GM19238 (cell line): Measurements from ENCODE around the gene NEURL1B.
"Not testable (repeated sequence)": the region's sequence is repeated elsewhere in the genome, so short reads cannot be mapped to it uniquely, and the experiment has no call there.

Source experiments
- DNase-seq: peaks from one replicate; pipeline ENCODE4 v3.0.0; 2011; ENCODE audit warnings: low spot score; ENCODE audit not compliant: insufficient read length

Gene NEURL1B

DNA sequence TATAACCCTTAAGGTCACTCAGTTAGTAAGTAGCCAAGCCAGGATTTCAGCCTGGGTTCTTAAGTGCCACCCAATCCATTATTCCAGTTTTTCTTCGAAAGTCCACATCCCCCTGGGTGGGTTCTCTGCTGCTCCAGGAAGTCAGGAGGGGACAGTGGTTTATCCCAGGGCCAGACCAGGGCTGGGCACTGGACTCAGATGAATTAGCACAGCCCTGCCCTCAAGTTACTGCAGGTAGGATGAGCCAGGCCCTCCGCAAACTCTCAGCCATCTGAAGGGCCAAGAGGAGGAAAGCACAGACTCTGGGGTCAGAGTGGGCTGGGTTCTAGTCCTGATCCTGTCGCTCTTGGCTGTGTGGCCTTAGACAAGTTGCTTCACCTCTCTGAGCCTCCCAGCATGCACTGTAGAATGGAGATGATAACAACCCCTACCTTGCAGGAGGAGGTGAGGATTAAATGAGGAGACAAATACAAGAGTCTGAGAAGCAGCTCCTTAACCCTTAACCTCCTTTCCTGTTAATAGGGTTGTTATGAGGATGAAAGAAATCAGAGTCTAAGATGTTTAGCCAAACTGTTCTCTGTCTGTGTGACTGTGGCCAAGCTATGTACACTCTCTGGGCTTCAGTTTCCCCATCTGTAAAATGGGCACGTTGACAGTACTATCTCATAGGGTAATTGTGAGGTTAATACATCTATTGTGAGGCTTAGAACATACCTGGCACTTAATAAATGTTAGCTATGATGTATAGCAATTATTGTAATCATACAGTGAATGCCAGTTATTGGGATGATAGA lies 6.8 kb upstream of the NEURL1B start:
- DNase-seq, result no peak

DNA sequence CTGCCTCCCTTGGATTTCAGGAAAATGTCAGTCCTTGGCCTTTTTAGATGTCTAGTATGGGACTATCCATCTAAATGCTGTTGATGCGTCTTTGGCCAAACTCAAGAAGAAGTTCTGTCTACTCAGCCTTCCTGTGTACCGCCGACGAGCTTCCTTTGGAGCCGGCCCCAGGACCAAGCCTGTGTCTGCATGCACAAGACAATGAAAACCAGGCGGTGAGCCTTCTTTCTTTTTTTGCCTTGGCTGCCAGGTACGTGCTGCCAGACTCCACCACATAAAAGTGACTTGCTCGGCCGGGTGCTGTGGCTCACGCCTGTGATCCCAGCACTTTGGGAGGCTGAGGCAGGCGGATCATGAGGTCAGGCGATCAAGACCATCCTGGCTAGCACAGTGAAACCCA lies 6.0 kb upstream of the NEURL1B start:
- no peak for DNase-seq

- DNase-seq, result no peak
Observed at GRCh38 chr5:172636279-172637050, 4.6 kb upstream of the NEURL1B start.

DNA sequence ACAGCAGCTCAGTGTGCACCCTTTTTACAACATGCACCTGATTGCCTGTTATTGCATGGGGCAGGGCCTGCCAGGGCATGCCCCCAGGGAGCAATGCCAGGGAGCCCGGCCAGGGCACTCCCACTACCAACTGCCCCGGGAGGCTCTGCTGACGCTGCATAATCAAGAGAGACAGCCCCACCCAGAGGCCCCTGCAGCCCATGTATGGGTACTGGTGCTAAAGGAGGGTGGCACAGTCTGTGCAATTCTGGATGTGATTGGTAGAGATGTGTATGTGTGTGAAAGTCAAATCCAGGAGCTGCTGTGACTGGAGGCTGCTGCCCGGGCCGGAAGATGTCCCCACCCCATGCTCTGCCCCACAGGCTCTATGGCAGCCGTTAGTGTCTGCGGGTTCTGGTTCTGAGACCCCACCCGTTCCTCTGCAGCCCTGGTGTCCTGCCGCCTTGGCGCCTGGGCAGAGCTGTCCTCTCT lies 3.9 kb upstream of the NEURL1B start:
- DNase-seq, result no peak

DNA sequence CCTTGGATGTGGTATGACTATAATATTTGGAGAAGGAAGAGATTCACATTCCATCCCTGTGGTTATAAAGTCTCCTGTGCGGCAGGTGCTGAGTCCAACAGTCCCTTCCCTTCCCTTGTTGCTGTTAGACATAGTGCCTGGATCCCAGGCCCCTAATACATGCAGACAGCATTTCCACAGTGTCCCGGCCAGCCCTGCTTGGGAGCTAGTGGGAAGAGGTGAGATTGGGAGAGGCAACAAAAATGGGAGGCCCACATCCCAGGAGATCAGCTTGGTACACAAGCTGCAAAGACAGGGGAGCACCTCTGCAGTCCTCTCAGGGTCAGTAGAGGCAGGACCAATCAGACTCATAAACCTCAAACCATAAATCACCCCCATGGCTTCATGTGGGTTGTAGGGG lies 3.3 kb upstream of the NEURL1B start:
- no peak for DNase-seq

DNA sequence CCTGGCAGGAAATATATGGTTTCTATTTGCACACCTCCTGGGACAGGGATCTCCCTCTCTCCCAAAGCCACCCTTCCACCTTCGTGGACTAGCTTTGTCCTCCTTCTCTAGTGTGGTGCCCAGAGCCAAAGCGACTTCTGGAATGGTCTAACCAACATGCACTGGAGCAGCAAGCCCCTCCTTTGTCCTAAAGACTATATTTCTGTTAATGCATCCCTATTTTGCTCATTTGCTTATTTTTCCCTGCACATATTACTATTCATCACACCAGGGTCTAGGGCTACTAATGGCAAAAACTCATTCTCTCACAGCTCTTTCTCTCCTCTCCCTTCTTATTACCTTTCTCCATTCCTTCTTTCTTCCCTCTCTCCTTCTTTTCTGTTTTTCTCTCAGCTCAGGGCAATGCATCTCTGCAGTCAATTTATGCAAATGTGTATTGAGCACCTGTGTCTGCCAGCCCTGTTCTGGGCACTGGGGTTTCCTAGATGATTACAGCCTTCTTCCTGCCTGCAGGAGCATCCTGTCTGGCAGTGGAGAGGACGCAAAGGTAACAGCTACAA lies 2.8 kb upstream of the NEURL1B start:
- DNase-seq, result no peak

DNA sequence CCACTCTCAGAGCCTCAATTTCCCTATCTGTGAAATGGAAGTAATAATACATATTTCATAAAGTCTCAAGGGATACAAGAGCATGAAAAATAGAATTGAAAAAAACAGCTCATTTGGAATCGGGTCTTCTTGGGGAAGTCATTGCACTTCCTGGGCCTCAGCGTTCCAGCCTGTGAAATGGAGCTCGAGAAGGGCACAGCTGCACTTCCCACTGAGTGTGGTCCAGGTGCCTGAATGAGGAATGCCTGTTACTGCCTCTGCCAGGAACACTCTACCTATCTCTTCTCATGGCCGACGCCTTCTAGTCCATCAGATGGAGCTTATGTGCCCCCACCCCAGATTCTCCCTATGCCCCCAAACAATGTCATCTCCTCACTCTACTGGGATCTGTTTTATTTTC lies 924 bp upstream of the NEURL1B start:
- DNase-seq, result no peak

- no peak for DNase-seq
Observed at GRCh38 chr5:172641359-172642050, 442 bp downstream of the NEURL1B start.

DNA sequence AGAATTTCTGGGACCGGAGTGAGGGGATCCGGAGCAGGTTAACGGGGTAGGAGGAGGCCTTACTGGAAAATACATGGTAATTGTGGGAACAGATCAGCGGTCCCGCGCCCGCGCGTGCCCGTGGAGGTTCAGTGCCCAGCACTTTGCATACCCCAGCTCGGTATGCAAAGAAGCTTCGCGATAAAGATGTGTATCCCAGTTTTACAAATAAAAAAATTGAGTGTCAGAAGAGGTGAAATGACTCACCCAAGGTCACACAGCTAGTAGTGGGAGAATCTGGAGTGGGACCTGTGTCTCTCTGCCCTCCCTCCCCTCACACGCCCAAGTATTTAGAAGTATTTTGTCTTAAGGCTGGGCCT lies 967 bp downstream of the NEURL1B start:
- DNase-seq, result no peak

DNA sequence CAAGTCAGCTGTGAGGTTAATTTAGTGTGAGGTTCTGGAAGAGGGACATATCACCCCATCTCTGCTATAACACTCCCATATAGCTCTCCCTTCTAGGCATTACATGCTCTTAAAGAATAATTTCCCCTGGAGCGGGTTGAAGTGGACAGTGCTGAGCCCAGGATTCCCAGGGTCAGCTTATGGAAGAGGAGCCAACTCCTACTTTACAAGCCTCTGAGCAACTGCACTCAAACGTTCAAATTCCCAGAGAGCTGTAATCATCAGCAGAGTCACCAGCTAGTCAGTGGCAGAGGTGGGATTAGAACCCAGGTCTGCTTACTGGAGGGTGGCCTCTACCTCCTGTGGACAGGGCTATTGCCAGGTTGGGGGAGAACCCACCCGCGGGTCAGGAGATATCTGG lies 1.4 kb downstream of the NEURL1B start:
- no peak for DNase-seq

DNA sequence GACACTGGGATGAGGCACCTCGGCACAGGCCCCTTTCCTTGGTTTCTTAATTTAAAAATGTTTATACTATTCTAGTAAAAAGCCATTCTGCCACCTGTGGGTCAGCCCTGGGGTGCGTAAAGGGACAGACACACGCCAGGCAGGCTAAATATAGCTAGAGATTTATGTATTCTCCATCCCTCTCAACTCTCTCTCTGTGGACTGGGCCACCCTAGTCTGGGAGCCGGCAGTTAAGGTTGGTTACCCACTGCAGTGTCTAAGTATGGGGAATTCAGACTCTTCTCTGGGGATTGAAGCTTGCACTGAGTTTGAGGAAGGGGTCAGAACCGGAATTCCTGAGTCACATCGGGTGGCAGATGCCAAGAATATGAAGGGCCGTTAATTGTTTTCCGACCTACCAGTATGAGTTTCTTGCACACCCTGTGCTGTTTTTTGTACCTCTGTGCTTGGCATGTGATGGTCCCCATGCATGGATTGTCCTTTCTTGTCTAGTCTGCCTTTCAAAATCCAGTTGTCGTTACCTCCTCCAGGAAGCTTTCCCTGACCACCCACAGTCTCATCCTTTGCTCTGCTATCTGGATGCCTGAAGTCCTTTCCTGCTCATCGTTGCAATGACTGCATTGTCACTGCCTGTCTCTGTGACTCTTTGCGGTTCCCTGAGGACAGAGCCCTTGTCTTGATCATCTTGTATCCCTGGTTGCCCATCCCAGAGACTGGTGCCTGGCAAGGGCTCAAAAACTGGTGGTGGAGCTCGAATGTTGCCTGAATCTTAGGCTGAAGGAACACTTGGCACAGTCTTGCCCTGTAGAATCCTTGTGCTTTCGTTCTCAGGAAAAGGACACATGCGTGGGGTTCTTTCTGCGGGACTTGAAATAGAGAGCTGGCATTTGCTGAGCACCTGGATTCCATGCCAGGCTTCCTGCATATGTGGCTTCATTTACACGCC lies 2.1 kb downstream of the NEURL1B start:
- DNase-seq, result no peak

DNA sequence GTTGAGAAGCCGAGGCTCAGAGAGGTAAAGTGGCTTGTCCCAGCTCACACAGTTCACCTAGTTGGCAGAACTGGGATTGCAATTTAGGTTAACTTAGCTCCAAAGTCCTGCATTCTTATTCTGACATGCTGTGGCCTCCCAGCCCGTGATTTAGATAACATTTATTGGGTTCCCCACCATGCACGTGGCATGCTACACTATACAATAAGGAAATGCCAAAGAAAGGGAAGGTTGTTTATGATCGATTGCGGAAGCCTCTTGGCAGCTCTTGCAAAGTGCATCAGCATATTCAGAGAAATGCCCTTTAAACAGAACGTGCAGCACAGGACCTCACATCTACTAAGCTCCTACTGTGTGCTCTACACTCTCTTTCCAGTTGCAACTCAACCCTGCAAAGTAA lies 3.2 kb downstream of the NEURL1B start:
- DNase-seq, result no peak

DNA sequence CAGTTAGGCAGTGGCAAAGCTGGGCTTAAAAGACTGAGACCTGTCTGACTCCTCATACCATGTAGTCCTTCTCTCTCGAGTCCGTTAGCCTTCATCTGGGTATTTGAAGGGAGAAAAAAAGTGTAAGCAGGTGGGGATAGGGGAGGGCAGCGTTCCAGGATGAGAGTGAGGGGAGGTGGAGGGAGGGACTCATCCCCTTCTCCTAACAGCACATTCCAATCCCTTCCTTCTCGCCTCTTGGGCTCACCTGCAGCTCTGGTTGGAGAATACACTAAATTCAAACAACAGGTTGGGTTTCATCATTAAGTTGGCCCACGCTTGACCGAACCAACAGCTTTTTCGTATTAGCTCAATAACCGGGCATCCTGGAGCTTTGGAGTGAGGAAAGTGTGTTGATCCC lies 3.6 kb downstream of the NEURL1B start:
- no peak for DNase-seq

DNA sequence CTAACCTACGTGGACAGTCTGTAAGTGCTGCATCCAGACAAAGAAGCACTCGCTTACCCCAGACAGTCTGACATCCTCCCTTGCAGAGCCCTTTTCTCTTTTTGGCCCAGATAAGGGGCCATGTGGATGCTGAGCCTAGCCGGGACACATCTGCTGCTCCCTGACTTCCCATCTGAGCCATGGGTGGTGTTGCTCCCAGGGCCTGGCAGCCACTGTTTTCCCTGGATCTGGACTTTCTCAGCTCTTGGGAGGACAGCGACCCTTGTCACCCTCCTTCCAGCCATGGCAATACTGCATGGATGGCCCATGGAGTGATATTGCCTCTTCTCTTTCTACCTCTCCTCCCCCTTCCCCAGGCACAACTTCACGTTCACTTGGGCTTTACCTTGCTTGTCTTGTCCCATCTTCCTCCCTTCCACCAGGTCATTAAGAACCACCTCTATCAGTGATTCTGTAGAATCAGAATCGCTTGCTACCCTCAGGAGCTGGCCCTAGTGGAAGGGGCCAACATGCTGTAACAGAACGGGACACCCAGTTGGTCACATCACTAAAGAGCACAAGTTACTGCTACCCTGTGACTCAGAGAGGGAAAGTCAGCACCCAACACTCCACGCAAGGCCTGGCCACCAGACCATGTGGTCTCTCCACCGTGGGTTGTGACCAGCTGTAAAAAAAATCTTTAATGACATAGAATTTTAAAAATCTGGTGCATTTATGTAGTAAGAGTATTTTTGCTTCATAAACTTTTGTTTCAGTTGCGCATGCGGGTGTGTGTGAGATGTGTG lies 4.4 kb downstream of the NEURL1B start:
- no peak for DNase-seq

DNA sequence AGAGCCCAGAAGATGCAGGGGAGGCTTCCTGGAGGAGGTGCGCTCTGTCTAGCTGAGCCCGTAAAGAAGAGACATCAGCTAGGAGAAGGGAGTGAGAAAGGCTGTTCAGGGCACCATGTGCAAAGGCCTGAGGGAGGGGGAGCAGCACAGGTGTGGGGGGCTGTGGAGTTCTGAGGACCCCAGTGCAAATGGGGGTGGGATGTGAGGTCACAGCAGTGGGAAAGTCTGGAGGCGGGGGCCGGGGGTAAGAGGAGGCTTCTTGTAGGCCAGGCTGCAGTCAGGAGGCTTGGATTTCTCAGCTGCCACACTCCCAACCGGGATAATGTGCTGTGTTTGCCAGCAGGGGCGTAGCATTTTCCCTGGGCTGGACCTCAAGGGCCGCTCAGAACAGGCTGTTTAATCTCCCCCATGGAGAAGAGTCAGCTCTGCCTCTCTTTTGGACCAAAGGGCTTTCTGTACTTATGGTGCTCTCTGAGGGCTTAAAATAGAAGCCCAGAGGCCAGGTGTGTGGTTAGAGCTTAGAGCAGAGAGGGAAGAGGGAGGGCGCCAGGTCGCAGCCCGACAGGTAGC lies 5.7 kb downstream of the NEURL1B start:
- no peak for DNase-seq

DNA sequence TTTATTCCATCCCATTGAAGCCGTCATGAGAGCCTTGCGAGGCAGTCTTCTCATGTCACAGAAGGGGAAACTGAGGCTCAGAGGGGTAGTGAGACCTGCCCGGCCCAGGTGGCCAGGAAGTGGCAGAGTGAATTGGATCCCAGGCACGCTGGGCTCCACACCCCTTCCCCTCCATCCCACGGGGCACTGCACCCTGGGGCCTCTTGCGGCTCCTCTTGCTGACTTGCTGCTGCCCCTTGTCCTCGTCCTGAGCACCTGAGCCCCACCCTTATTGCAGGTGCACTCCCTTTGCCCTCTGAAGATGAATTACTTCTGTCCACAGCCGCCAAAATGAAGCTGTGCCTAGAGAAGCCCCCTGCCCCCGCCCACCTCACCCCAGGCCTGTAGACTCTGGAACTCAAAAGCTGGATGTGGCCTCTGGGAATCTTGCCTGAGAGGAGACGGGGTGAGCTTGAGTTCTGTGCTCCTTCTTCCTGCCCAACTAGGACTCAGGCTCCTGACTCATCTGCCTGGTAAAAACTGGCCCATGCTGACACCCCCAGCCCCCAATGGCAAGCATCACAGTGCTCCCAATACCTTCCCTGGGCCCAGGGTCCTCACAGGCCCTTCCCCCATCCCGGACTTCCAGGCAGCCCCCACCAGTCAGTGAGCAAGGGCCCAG lies 6.4 kb downstream of the NEURL1B start:
- no peak for DNase-seq

DNA sequence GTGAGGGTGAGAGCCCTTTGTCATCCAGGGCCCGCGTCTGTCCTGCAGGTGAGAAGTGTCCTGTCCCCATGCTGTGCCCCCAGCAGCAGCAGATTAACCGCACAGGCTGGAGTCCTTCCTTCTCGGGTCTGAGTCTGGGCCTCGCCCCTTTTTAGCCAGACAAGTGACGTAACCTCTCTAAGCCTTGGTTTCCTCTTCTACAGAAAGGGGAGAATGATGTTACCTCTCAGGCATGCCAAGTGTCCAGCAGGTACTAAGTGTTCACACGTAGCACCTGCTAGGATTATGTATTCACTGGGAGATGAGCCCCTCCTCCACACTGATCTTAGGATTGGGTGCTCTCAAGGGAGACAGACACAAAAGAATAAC lies 6.9 kb downstream of the NEURL1B start:
- no peak for DNase-seq

DNA sequence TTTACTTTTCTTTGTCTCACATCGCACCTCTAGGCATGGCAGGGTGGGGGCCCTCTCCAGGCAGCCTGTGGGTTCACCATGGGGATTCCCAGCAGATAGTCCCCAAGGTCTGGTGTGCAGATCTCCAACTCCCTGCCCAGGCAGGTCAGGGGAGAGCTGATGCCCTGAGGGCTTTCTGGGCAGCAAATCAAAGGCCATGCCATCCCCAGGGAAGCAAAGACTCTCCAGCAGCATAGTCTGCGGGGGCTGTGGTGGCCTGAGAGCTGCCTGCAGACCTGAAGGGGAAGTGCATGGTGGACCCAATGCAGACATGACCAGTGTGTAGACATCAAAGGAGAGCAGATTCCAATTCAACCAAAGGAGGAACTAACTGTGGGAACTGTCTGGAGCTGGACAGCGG lies 7.7 kb downstream of the NEURL1B start:
- DNase-seq, result no peak

- not testable (repeated sequence) for DNase-seq
Observed at GRCh38 chr5:172656496-172656895, 15.4 kb downstream of the NEURL1B start.
